ENCODE results near the gene KLHDC7A. TPM values are rescaled to one million over a fixed set of nuclear protein-coding genes. Genes with fewer than 3 reads are reported as not detected.

KLHDC7A gene
- total RNA-seq, 1 donor from 2014 or later: not detected

- no peak for DNase-seq
- intact Hi-C loops (cut with micrococcal nuclease): no loop called here
- no peaks in the 10 kb centered on the region for H3K9me3 ChIP-seq (replicated peaks)
- no peak for TF ChIP-seq CTCF (IDR thresholded peaks at IDR 0.05; ENCODE audit: borderline replicate concordance)
- H3K36me3 ChIP-seq: no peaks in the 10 kb centered on the region
- H3K4me3 ChIP-seq: no peak overlapping the region
- H3K4me1 ChIP-seq: no peaks in the 10 kb centered on the region
- H3K27me3 ChIP-seq (ENCODE audit: low read depth): peaks cover 80% of the 10 kb centered on the region
- no peak overlapping the region for H3K27ac ChIP-seq (replicated peaks)
These were observed 6.1 kb upstream of the KLHDC7A start for GRCh38 chr1:18474559-18475175.

- H3K9me3 ChIP-seq (replicated peaks): no peaks in the 10 kb centered on the region
- H3K27ac ChIP-seq (replicated peaks): no peak overlapping the region
- no peak overlapping the region for H3K4me3 ChIP-seq
- intact Hi-C loops (cut with micrococcal nuclease): no loop called here
- DNase-seq: no peak
- no peaks in the 10 kb centered on the region for H3K36me3 ChIP-seq
- H3K27me3 ChIP-seq (ENCODE audit: low read depth): peaks cover 80% of the 10 kb centered on the region
- TF ChIP-seq CTCF (IDR thresholded peaks at IDR 0.05; ENCODE audit: borderline replicate concordance): no peak
- no peaks in the 10 kb centered on the region for H3K4me1 ChIP-seq
These were observed 5.4 kb upstream of the KLHDC7A start for GRCh38 chr1:18475234-18475905.

- Histone ChIP-seq H3K4me1 (peaks cover 6% of the 10 kb centered on the region), H3K27ac (replicated peaks) (no peak overlapping the region), H3K4me3 (no peak overlapping the region), H3K27me3 (ENCODE audit: low read depth) (peaks cover 85% of the 10 kb centered on the region), H3K9me3 (replicated peaks) (no peaks in the 10 kb centered on the region), H3K36me3 (no peaks in the 10 kb centered on the region)
- intact Hi-C loops (cut with micrococcal nuclease): no loop called here
- TF ChIP-seq CTCF (IDR thresholded peaks at IDR 0.05; ENCODE audit: borderline replicate concordance): no peak
- no peak for DNase-seq
These were observed 1.3 kb upstream of the KLHDC7A start for GRCh38 chr1:18479454-18479853.

- H3K4me3 ChIP-seq: no peak overlapping the region
- intact Hi-C loops (cut with micrococcal nuclease): no loop called here
- peaks cover 6% of the 10 kb centered on the region for H3K4me1 ChIP-seq
- H3K36me3 ChIP-seq: no peaks in the 10 kb centered on the region
- H3K27me3 ChIP-seq (ENCODE audit: low read depth): peaks cover 90% of the 10 kb centered on the region
- DNase-seq: no peak
- no peak for TF ChIP-seq CTCF (IDR thresholded peaks at IDR 0.05; ENCODE audit: borderline replicate concordance)
- H3K27ac ChIP-seq (replicated peaks): no peak overlapping the region
- H3K9me3 ChIP-seq (replicated peaks): no peaks in the 10 kb centered on the region
These were observed 625 bp downstream of the KLHDC7A start for GRCh38 chr1:18481190-18481920.

GRCh38 chr1:18481921-18482701, 1.4 kb downstream of the KLHDC7A start:
- intact Hi-C loops (cut with micrococcal nuclease): no loop called here
- Histone ChIP-seq H3K4me3 (no peak overlapping the region), H3K27me3 (ENCODE audit: low read depth) (peaks cover 90% of the 10 kb centered on the region), H3K27ac (replicated peaks) (no peak overlapping the region), H3K9me3 (replicated peaks) (no peaks in the 10 kb centered on the region), H3K36me3 (no peaks in the 10 kb centered on the region), H3K4me1 (peaks cover 6% of the 10 kb centered on the region)
- no peak for TF ChIP-seq CTCF (IDR thresholded peaks at IDR 0.05; ENCODE audit: borderline replicate concordance)
- DNase-seq: no peak

Measured in left ventricle myocardium inferior (tissue), 1 donor.